Smooth muscle cell (in vitro differentiated cells): ENCODE results near the gene MACROH2A2. TPM values are rescaled to one million over a fixed set of nuclear protein-coding genes. Genes with fewer than 3 reads are reported as not detected.

Experiments used
- DNase-seq: peaks from one replicate; lab custom pipeline; 2025; ENCODE audit not compliant: unreplicated experiment; lab: John Stamatoyannopoulos, UW
- H2AFZ ChIP-seq: fragments of 200-600 bp; sonication (generic); 2 replicates; pipeline ENCODE4 v1.6.0; 2016; ENCODE audit warnings: antibody characterized with exemption, low read depth, mild to moderate bottlenecking
- H3F3A ChIP-seq: fragments of 200-600 bp; sonication (generic); 2 replicates; pipeline ENCODE4 v1.6.0; 2017; ENCODE audit warnings: antibody characterized with exemption, low read depth
- H3K27ac ChIP-seq: fragments of 200-600 bp; sonication (generic); 2 replicates; pipeline ENCODE4 v1.5.1; 2016; ENCODE audit warnings: low read depth, mild to moderate bottlenecking
- H3K27me3 ChIP-seq: fragments of 200-600 bp; sonication (generic); 2 replicates; pipeline ENCODE4 v1.6.1; 2016; ENCODE audit warnings: low read depth, mild to moderate bottlenecking
- H3K36me3 ChIP-seq: fragments of 200-600 bp; sonication (generic); 2 replicates; pipeline ENCODE4 v1.5.1; 2016; ENCODE audit warnings: low read depth
- H3K4me1 ChIP-seq: fragments of 200-600 bp; sonication (generic); 2 replicates; pipeline ENCODE4 v1.5.1; 2016; ENCODE audit warnings: low read depth
- H3K4me2 ChIP-seq: fragments of 200-600 bp; sonication (generic); 2 replicates; pipeline ENCODE4 v1.6.0; 2016; ENCODE audit warnings: mild to moderate bottlenecking
- H3K4me3 ChIP-seq: fragments of 200-600 bp; sonication (generic); 2 replicates; pipeline ENCODE4 v1.5.1; 2016; ENCODE audit warnings: mild to moderate bottlenecking
- H3K79me2 ChIP-seq: fragments of 200-600 bp; sonication (generic); 2 replicates; pipeline ENCODE4 v1.6.0; 2016; ENCODE audit warnings: low read depth, mild to moderate bottlenecking
- H3K9ac ChIP-seq: fragments of 200-600 bp; sonication (generic); 2 replicates; pipeline ENCODE4 v1.6.0; 2016; ENCODE audit warnings: low read depth
- H3K9me3 ChIP-seq: fragments of 200-600 bp; sonication (generic); replicated peaks from 2 replicates; pipeline ENCODE4 v1.5.1; 2016; ENCODE audit warnings: low read depth
- H4K20me1 ChIP-seq: fragments of 200-600 bp; sonication (generic); 2 replicates; pipeline ENCODE4 v1.6.0; 2016; ENCODE audit warnings: low read depth
- CTCF ChIP-seq: fragments of 200-600 bp; sonication (generic); IDR thresholded peaks from 2 replicates; pipeline ENCODE4 v1.5.1; 2017; ENCODE audit warnings: borderline replicate concordance, mild to moderate bottlenecking, antibody characterized with exemption; ENCODE audit not compliant: insufficient read depth, poor library complexity, severe bottlenecking
- WGBS: methylation state at CpG from one replicate; pipeline ENCODE4 v1.1.7; 2016; ENCODE audit warnings: low lambda C conversion rate; 5-methylcytosine and 5-hydroxymethylcytosine counted together
- polyA plus RNA-seq: library from polyadenylated mRNA; unstranded; fragments of >200 nt; fragmentation: Nextera tagmentation; extraction: Ambion mirVana; gene quantifications from 2 replicates; pipeline ENCODE4 v1.2.1, GENCODE V29; 2016
- total RNA-seq: library from RNA; depleted of rRNA; stranded (reverse); fragments of >200 nt; gene quantifications from 2 replicates; pipeline ENCODE4 v1.2.3, GENCODE V29; 2014

MACROH2A2 gene
- total and polyA plus RNA-seq, 2 experiments from 2014 or later = 13.4 to 14.0 TPM

- Histone ChIP-seq H3K27me3 (peaks cover 33% of the 10 kb centered on the region), H3K9me3 (peaks cover 8% of the 10 kb centered on the region), H3K4me2 (no peak overlapping the region), H3F3A (no peaks in the 10 kb centered on the region), H3K79me2 (no peaks in the 10 kb centered on the region), H3K36me3 (no peaks in the 10 kb centered on the region), H3K27ac (no peak overlapping the region), H3K4me1 (no peaks in the 10 kb centered on the region), H2AFZ (no peak overlapping the region), H4K20me1 (no peaks in the 10 kb centered on the region), H3K4me3 (no peak overlapping the region), H3K9ac (no peak overlapping the region)
- DNase-seq = no peak
- TF ChIP-seq CTCF = no peak
- 88% methylated on average over 5 of the region's 5 CpGs for WGBS
These were observed 19.9 kb upstream of the MACROH2A2 start for GRCh38 chr10:70032667-70033289.

- H4K20me1 ChIP-seq = no peaks in the 10 kb centered on the region
- no peak for DNase-seq
- no peak overlapping the region for H3K4me2 ChIP-seq
- no peak overlapping the region for H3K27ac ChIP-seq
- TF ChIP-seq CTCF = no peak
- H3K4me1 ChIP-seq = no peaks in the 10 kb centered on the region
- H3K9me3 ChIP-seq = peaks cover 8% of the 10 kb centered on the region
- peaks cover 33% of the 10 kb centered on the region for H3K27me3 ChIP-seq
- H3K4me3 ChIP-seq = no peak overlapping the region
- no peaks in the 10 kb centered on the region for H3F3A ChIP-seq
- H2AFZ ChIP-seq = no peak overlapping the region
- 61% methylated on average over 4 of the region's 4 CpGs for WGBS
- H3K79me2 ChIP-seq = no peaks in the 10 kb centered on the region
- no peak overlapping the region for H3K9ac ChIP-seq
- no peaks in the 10 kb centered on the region for H3K36me3 ChIP-seq
These were observed 18.4 kb upstream of the MACROH2A2 start for GRCh38 chr10:70034232-70034631.

DNA sequence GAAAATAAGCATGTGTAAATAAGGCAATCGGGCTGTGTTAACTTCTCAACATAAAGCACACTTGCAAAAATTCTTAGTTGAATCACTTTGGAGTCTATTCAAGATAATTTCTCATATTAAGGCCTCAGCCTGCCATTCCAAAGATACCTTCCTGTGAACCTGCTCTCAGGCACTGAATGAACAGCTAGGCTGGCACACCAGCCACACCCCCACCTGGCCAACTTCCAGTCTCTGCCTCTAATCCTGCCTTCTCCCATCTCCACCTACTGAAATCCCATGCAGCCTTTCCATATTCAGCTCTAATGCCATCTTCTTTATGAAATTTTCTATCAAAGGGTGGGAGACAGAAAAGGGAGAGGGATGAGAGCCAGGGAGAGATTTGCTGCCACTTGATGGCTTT, 17.1 kb upstream of the MACROH2A2 start:
- Histone ChIP-seq H3K27ac (no peak overlapping the region), H3K9ac (no peak overlapping the region), H3K79me2 (no peaks in the 10 kb centered on the region), H3K4me1 (no peaks in the 10 kb centered on the region), H3F3A (no peaks in the 10 kb centered on the region), H3K27me3 (peaks cover 33% of the 10 kb centered on the region), H3K4me2 (no peak overlapping the region), H3K36me3 (no peaks in the 10 kb centered on the region), H4K20me1 (no peaks in the 10 kb centered on the region), H3K4me3 (no peak overlapping the region), H2AFZ (no peak overlapping the region), H3K9me3 (peaks cover 8% of the 10 kb centered on the region)
- WGBS = 92% methylated on average over 1 of the region's 1 CpG
- TF ChIP-seq CTCF = no peak
- no peak for DNase-seq

DNA sequence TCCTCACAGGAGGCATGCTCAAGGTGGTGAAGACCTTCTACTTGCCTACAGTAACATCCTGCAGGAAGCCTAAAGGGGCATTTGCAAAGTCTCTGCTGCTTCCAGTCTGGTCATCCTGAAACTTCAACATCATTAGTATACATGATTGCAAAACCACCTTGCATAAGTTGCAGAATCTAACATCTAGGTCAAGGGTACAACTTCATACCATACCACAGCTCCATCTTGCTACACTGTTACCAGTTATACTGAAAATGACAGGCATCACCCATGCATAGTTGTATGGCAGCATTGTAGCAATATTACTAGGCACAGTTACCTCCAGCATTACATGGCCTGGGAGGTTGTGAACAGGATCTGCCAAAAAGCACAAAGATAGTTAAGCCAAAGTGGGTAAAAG, 13.7 kb upstream of the MACROH2A2 start:
- Histone ChIP-seq H4K20me1 (no peaks in the 10 kb centered on the region), H3K4me2 (no peak overlapping the region), H3K9me3 (no peaks in the 10 kb centered on the region), H3K36me3 (no peaks in the 10 kb centered on the region), H3K4me3 (no peak overlapping the region), H3K9ac (no peak overlapping the region), H3K27me3 (peaks cover 23% of the 10 kb centered on the region), H3K27ac (no peak overlapping the region), H3K79me2 (no peaks in the 10 kb centered on the region), H3F3A (no peaks in the 10 kb centered on the region), H2AFZ (no peak overlapping the region), H3K4me1 (no peaks in the 10 kb centered on the region)
- TF ChIP-seq CTCF = no peak
- DNase-seq = no peak
